ENCODE measurements around the gene GIN1.

The GIN1 gene

GRCh38 chr5:103120607-103121200, 766 bp upstream of the GIN1 start:
- no peaks in the 10 kb centered on the region for H3K27me3 Mint-ChIP-seq
- H3K9me3 Mint-ChIP-seq, result no peaks in the 10 kb centered on the region
- H3K4me1 Mint-ChIP-seq (ENCODE audit: low read depth), result peaks cover 36% of the 10 kb centered on the region
- H3K27ac Mint-ChIP-seq, result peak overlapping the region; percentile 99
- peaks cover 21% of the 10 kb centered on the region for H3K36me3 Mint-ChIP-seq (ENCODE audit: low read depth)
- peak overlapping the region; percentile 98 for H3K4me3 Mint-ChIP-seq

GRCh38 chr5:103119070-103119764, 721 bp downstream of the GIN1 start:
- Mint-ChIP-seq H3K9me3 (no peaks in the 10 kb centered on the region), H3K4me3 (peak overlapping the region; percentile 98), H3K27ac (peak overlapping the region; percentile 99), H3K4me1 (ENCODE audit: low read depth) (peaks cover 39% of the 10 kb centered on the region), H3K27me3 (no peaks in the 10 kb centered on the region), H3K36me3 (ENCODE audit: low read depth) (peaks cover 12% of the 10 kb centered on the region)

GRCh38 chr5:103117471-103117991, 2.4 kb downstream of the GIN1 start:
- H3K9me3 Mint-ChIP-seq, result no peaks in the 10 kb centered on the region
- H3K4me3 Mint-ChIP-seq, result no peak overlapping the region
- peaks cover 40% of the 10 kb centered on the region for H3K4me1 Mint-ChIP-seq (ENCODE audit: low read depth)
- peaks cover 6% of the 10 kb centered on the region for H3K36me3 Mint-ChIP-seq (ENCODE audit: low read depth)
- H3K27ac Mint-ChIP-seq, result no peak overlapping the region
- no peaks in the 10 kb centered on the region for H3K27me3 Mint-ChIP-seq

GRCh38 chr5:103114440-103114839, 5.5 kb downstream of the GIN1 start:
- Mint-ChIP-seq H3K27me3 (no peaks in the 10 kb centered on the region), H3K4me1 (ENCODE audit: low read depth) (peaks cover 47% of the 10 kb centered on the region), H3K27ac (no peak overlapping the region), H3K9me3 (peaks cover 7% of the 10 kb centered on the region), H3K4me3 (no peak overlapping the region), H3K36me3 (ENCODE audit: low read depth) (peaks cover 8% of the 10 kb centered on the region)

- H3K27ac Mint-ChIP-seq, result no peak overlapping the region
- peaks cover 42% of the 10 kb centered on the region for H3K4me1 Mint-ChIP-seq (ENCODE audit: low read depth)
- no peaks in the 10 kb centered on the region for H3K27me3 Mint-ChIP-seq
- H3K36me3 Mint-ChIP-seq (ENCODE audit: low read depth), result peaks cover 15% of the 10 kb centered on the region
- H3K4me3 Mint-ChIP-seq, result no peak overlapping the region
- peaks cover 7% of the 10 kb centered on the region for H3K9me3 Mint-ChIP-seq
Measured at GRCh38 chr5:103112910-103113309, 7.0 kb downstream of the GIN1 start.

GRCh38 chr5:103111468-103111867, 8.5 kb downstream of the GIN1 start:
- H3K27me3 Mint-ChIP-seq, result no peaks in the 10 kb centered on the region
- H3K9me3 Mint-ChIP-seq, result peaks cover 7% of the 10 kb centered on the region
- H3K4me3 Mint-ChIP-seq, result peak overlapping the region; percentile 42
- H3K4me1 Mint-ChIP-seq (ENCODE audit: low read depth), result peaks cover 42% of the 10 kb centered on the region
- peak overlapping the region; percentile 78 for H3K27ac Mint-ChIP-seq
- peaks cover 26% of the 10 kb centered on the region for H3K36me3 Mint-ChIP-seq (ENCODE audit: low read depth)

GRCh38 chr5:103110403-103110802, 9.5 kb downstream of the GIN1 start:
- Mint-ChIP-seq H3K27me3 (no peaks in the 10 kb centered on the region), H3K4me1 (ENCODE audit: low read depth) (peaks cover 42% of the 10 kb centered on the region), H3K36me3 (ENCODE audit: low read depth) (peaks cover 26% of the 10 kb centered on the region), H3K4me3 (no peak overlapping the region), H3K9me3 (peaks cover 7% of the 10 kb centered on the region), H3K27ac (peak overlapping the region; percentile 36)

- Mint-ChIP-seq H3K4me3 (no peak overlapping the region), H3K36me3 (ENCODE audit: low read depth) (peaks cover 30% of the 10 kb centered on the region), H3K4me1 (ENCODE audit: low read depth) (peaks cover 35% of the 10 kb centered on the region), H3K9me3 (peaks cover 7% of the 10 kb centered on the region), H3K27ac (no peak overlapping the region), H3K27me3 (no peaks in the 10 kb centered on the region)
Measured at GRCh38 chr5:103109277-103109676, 10.7 kb downstream of the GIN1 start.

- Mint-ChIP-seq H3K36me3 (ENCODE audit: low read depth) (peaks cover 31% of the 10 kb centered on the region), H3K27ac (no peak overlapping the region), H3K9me3 (peaks cover 7% of the 10 kb centered on the region), H3K4me3 (no peak overlapping the region), H3K4me1 (ENCODE audit: low read depth) (peaks cover 34% of the 10 kb centered on the region), H3K27me3 (no peaks in the 10 kb centered on the region)
Measured at GRCh38 chr5:103108086-103108485, 11.9 kb downstream of the GIN1 start.

- Mint-ChIP-seq H3K27me3 (no peaks in the 10 kb centered on the region), H3K36me3 (ENCODE audit: low read depth) (peaks cover 24% of the 10 kb centered on the region), H3K27ac (no peak overlapping the region), H3K4me3 (no peak overlapping the region), H3K9me3 (no peaks in the 10 kb centered on the region), H3K4me1 (ENCODE audit: low read depth) (no peaks in the 10 kb centered on the region)
Measured at GRCh38 chr5:103102234-103102633, 17.7 kb downstream of the GIN1 start.

- Mint-ChIP-seq H3K4me1 (ENCODE audit: low read depth) (no peaks in the 10 kb centered on the region), H3K27ac (no peak overlapping the region), H3K36me3 (ENCODE audit: low read depth) (peaks cover 28% of the 10 kb centered on the region), H3K9me3 (no peaks in the 10 kb centered on the region), H3K4me3 (no peak overlapping the region), H3K27me3 (no peaks in the 10 kb centered on the region)
Measured at GRCh38 chr5:103101079-103101750, 18.7 kb downstream of the GIN1 start.

- Mint-ChIP-seq H3K4me1 (ENCODE audit: low read depth) (no peaks in the 10 kb centered on the region), H3K27ac (no peak overlapping the region), H3K36me3 (ENCODE audit: low read depth) (peaks cover 38% of the 10 kb centered on the region), H3K27me3 (no peaks in the 10 kb centered on the region), H3K4me3 (no peak overlapping the region), H3K9me3 (no peaks in the 10 kb centered on the region)
Measured at GRCh38 chr5:103098993-103099392, 20.9 kb downstream of the GIN1 start.

GRCh38 chr5:103094737-103095136, 25.2 kb downstream of the GIN1 start:
- Mint-ChIP-seq H3K27ac (no peak overlapping the region), H3K9me3 (peaks cover 3% of the 10 kb centered on the region), H3K27me3 (no peaks in the 10 kb centered on the region), H3K4me1 (ENCODE audit: low read depth) (no peaks in the 10 kb centered on the region), H3K36me3 (ENCODE audit: low read depth) (peaks cover 59% of the 10 kb centered on the region), H3K4me3 (no peak overlapping the region)

GRCh38 chr5:103093727-103094126, 26.2 kb downstream of the GIN1 start:
- Mint-ChIP-seq H3K27ac (no peak overlapping the region), H3K36me3 (ENCODE audit: low read depth) (peaks cover 63% of the 10 kb centered on the region), H3K27me3 (no peaks in the 10 kb centered on the region), H3K9me3 (peaks cover 3% of the 10 kb centered on the region), H3K4me3 (no peak overlapping the region), H3K4me1 (ENCODE audit: low read depth) (no peaks in the 10 kb centered on the region)

- no peak overlapping the region for H3K4me3 Mint-ChIP-seq
- H3K27ac Mint-ChIP-seq, result no peak overlapping the region
- H3K4me1 Mint-ChIP-seq (ENCODE audit: low read depth), result no peaks in the 10 kb centered on the region
- H3K36me3 Mint-ChIP-seq (ENCODE audit: low read depth), result peaks cover 66% of the 10 kb centered on the region
- H3K9me3 Mint-ChIP-seq, result peaks cover 9% of the 10 kb centered on the region
- no peaks in the 10 kb centered on the region for H3K27me3 Mint-ChIP-seq
Measured at GRCh38 chr5:103092676-103093075, 27.3 kb downstream of the GIN1 start.
